COR-L47 (cell line): Measurements from ENCODE around the gene LAMA1.

Source experiments
- DNase-seq: peaks from one replicate; lab custom pipeline; 2025; lab: John Stamatoyannopoulos, UW

LAMA1 gene

GRCh38 chr18:6983366-6983765 is 134.2 kb downstream of the LAMA1 start:
- no peak for DNase-seq

GRCh38 chr18:6982398-6982797 is 135.2 kb downstream of the LAMA1 start:
- DNase-seq = no peak

- DNase-seq = no peak
Observed at GRCh38 chr18:6980363-6980762, 137.2 kb downstream of the LAMA1 start.

GRCh38 chr18:6979954-6980353 is 137.6 kb downstream of the LAMA1 start:
- DNase-seq = no peak

DNA sequence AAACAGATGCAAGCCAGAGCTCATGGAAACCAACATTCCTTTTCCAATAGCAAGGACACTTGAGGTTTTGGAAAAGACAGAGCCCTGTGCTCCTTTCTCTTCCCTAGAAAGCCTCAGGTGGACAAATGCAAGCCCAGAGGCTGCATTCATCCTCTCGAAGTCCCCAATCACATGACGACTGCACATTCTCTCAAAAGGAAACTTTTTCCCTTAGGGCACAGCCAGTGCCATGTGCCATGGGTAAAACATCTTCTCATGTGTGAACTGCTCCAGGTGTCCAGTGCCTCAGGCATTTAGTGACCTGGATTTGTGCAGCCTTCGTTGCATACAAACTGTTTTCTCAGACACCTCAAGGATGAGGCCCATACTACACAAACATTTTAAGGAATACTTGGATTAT is 140.7 kb downstream of the LAMA1 start:
- no peak for DNase-seq

GRCh38 chr18:6975084-6975483 is 142.5 kb downstream of the LAMA1 start:
- DNase-seq = no peak

DNA sequence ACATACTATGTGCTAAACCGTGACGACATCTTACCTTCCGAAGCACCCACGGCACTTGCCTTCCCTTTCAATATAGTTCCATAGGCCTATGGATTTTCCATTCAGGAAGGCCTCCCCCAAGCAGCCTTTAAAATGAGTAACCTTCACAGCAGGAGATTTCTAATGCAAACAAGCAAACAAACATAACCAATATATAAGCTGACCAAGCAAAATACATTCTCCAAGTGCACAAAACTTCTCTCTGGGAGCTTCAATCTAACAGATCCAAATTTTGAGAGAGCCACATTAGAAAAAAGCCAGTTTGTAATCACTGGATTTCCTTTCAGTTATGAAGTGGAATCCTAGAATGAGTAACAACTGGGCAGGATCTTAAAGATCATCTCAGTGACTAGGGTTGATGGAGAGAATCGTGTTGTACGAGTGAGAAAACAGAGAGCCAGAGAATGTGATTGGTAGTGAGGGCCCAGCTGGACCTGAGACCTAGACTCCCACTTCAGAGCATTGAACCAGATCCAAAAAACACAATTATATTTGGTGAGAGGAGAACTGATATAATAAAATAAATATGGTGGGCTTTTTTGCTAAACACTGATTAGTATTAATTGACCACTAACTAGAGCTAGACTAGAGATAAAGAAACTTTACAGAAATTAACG is 145.6 kb downstream of the LAMA1 start:
- no peak for DNase-seq

- no peak for DNase-seq
Observed at GRCh38 chr18:6963452-6964097, 154.0 kb downstream of the LAMA1 start.

- no peak for DNase-seq
Observed at GRCh38 chr18:6962571-6963451, 154.8 kb downstream of the LAMA1 start.

DNA sequence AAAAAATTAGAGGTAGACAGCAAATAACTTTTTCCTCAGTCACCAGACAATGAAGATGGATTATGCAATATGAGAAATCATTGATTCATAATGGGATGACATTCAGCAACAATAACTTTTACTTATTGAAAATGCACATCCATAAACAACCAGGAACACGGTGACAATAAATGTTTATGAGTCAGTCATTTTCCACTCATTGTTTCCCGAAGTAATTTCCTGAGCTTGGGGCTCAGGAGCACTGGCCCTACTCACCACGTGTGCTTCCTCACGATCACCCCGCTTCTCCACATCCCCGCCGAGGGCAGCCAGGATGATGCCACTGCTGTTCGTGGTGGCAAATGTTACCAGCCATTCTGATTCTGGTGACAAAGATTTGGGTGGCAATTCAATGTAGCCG is 156.3 kb downstream of the LAMA1 start:
- no peak for DNase-seq

- DNase-seq = no peak
Observed at GRCh38 chr18:6960656-6961055, 156.9 kb downstream of the LAMA1 start.

- DNase-seq = no peak
Observed at GRCh38 chr18:6960124-6960523, 157.5 kb downstream of the LAMA1 start.

DNA sequence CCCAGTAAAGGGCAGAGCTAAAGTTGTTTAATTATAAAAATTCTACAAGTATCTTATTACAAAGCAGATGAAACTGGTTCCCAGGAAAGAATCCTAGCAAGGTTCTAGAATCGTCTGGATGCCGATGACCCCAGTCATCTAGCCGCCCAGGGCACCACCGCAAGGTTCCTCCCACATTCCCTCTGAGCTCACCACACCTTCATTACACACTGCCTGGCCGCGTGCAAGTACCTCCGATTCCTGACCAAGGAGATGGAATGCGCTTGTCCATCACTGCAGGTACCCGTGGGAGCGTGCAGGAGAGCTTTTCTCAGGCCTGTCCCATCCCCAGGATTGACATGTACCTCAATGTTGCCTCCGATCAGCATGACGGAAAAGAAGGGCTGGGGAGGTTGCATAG is 158.5 kb downstream of the LAMA1 start:
- no peak for DNase-seq

- DNase-seq = no peak
Observed at GRCh38 chr18:6956999-6957398, 160.6 kb downstream of the LAMA1 start.

DNA sequence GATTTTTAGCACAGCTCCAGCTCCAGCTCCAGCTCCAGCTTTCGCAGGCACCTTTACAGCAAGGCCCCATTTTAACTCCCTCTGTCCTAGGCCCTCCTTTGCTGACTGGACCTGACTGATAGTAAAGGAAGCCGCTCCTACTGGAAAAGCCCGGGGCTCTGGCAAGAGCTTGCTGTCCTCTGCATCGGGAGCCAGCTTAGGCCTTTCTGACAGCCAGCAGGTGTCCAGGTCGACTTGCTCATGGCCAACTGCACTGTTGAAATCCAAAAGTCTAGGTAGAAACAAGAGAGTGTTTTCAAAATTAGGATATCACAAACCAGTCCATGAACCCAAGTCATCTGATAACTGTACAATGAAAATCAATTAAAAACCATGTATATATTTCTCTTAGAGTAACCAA is 161.1 kb downstream of the LAMA1 start:
- no peak for DNase-seq

GRCh38 chr18:6955304-6955703 is 162.3 kb downstream of the LAMA1 start:
- DNase-seq = no peak

DNA sequence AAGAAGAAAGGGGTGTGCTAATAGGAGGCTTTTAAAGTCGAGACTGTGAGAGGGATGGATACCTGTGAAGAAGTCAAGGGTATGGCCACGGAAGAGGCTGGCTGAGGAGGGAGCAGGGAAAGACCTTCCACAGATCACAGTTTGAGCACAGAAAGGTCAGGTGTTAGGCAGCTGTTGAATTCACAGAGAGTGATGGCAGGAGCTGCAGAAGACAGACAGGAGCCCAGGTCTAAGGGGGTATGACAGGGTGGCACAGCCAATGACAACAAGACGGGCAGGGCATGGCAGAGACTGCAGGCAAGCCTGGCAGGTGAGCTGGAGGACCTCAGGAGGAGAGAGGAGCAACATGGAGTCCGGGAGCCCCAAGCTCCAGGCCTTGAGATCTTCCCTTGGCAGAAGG is 163.1 kb downstream of the LAMA1 start:
- DNase-seq = no peak

DNA sequence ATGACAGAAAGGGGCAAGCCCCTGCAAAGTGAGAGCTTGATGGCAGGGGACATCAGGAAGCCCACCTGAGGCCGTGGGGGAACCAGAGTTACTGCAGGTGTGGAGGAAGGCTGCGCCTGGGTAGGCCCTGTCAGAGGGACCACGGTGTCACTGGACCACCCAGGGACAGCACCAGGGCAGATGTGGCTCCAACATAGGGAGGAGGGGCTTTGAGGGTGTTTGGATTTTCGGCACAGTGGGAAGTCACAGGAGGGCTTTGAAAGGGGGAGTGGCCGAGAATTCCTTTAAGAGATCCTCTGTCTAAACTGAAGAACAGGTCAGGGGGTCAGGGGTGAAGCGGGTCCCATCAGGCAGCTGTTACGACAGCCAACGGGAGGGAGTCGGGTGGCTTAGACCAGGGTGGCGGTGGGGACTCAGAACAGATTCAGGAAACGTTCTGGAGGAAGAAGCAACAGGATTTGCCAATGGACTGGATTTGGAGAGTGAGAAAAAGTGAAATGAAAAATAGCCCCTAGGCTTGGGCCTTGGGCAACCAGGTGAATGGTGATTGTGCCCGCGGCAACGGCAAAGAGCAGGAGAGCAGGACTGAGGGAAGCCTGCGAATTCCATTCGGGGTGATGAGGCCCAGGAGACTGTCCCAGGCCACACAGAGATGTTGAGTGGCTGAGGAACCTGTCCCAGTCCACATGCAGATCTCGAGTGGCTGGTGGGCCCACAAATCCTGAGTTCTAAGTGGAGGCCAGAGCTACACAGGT is 166.1 kb downstream of the LAMA1 start:
- DNase-seq = no peak

GRCh38 chr18:6950641-6951040 is 167.0 kb downstream of the LAMA1 start:
- no peak for DNase-seq

DNA sequence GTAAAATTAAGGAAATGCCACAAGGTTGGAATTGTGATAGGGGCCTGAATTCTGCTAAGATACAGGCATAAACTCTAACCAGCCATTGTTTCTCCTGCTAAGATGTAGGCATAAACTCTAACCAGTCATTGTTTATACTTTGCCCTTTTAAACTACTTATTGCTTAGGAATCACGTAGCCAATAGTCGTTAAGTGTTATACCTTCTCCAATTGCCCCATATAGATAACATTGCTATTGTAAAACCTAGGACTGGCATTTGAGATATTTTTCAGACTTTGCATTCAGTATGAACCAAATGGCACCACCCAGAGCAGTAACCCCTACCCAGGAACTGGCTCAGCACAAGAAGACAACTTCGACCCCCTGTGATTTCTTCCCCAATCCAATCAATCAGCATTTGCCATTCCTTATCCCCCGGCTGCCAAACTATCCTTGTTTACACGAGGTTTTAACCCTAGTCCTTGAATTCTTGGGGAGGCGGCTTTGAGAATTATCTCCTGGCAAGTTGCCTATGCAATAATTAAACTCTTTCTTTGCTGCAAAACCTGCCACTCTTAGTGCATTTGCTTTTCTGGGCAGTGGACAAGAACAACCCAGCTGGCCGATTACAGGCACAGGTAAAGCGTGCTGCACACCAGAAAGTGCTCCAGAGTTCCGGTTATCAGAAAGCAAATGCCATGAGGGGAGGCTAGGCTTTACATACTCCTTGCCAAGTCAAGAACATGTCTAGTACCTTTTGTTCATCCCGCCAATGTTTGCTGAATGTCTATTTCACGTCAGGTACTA is 167.6 kb downstream of the LAMA1 start:
- DNase-seq = peak; percentile 10

DNA sequence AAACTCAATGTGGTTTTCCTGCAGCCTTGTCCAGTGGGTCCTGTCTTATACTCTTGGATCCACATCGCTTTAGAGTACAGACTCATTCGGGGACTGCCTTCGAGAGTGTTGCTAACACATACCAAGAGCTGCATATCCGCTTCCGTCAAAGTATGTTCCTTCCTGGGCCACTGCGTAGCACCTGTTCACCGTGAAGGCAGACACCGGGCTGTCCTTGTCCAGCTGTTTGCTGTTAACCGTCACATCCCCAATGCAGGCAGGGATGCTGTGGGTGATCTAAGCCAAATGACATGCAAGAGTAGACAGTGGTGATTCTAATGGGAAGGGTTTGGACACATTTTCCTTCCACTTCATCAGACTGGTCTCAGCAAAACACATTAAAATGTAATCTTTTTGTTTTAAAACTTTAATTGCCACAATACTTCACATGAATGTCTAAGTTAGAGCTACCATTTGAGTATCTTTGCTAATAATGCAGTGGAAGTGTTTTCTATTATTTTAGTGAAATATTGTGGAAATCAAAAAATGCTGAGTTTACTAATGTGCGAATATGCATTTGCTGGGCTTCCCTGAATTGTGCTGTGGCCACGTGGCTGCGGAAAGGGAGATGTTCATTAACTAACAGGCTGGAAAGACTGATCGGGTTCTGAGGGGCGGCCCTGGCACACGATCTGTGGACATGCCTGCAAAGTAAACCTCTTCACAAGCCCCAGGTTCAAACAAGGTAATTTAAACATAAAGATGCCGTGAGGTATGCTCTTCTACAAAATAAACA is 169.1 kb downstream of the LAMA1 start:
- no peak for DNase-seq
